Parathyroid adenoma (tissue), 2 donors: ENCODE measurements around the gene LHPP.

Source experiments
- H2AFZ ChIP-seq: fragments of 300-600 bp; sonication (generic); one replicate; pipeline ENCODE4 v1.7.0; 2017; ENCODE audit warnings: antibody characterized with exemption, mild to moderate bottlenecking
- H3K27ac ChIP-seq: fragments of 300-600 bp; sonication (generic); one replicate; pipeline ENCODE4 v1.7.0; 2017
- H3K27me3 ChIP-seq: fragments of 300-600 bp; sonication (generic); one replicate; pipeline ENCODE4 v1.7.0; 2017; ENCODE audit warnings: low read length; ENCODE audit not compliant: control insufficient read depth, insufficient read depth
- H3K36me3 ChIP-seq: fragments of 300-600 bp; sonication (generic); one replicate; pipeline ENCODE4 v1.7.0; 2017; ENCODE audit warnings: low read length; ENCODE audit not compliant: control insufficient read depth, insufficient read depth
- H3K4me1 ChIP-seq: fragments of 300-600 bp; sonication (generic); one replicate; pipeline ENCODE4 v1.7.0; 2017; ENCODE audit warnings: control low read depth
- H3K4me2 ChIP-seq: fragments of 300-600 bp; sonication (generic); one replicate; pipeline ENCODE4 v1.7.0; 2017; ENCODE audit warnings: low read length
- H3K4me3 ChIP-seq: fragments of 300-600 bp; sonication (generic); one replicate; pipeline ENCODE4 v1.7.0; 2017; ENCODE audit warnings: low read depth, low read length
- H3K79me2 ChIP-seq: fragments of 300-600 bp; sonication (generic); one replicate; pipeline ENCODE4 v1.7.0; 2017; ENCODE audit warnings: control low read depth
- H3K9ac ChIP-seq: fragments of 300-600 bp; sonication (generic); one replicate; pipeline ENCODE4 v1.7.0; 2017; ENCODE audit warnings: mild to moderate bottlenecking
- H3K9me3 ChIP-seq: fragments of 300-600 bp; sonication (generic); one replicate; pipeline ENCODE4 v1.7.0; 2017; ENCODE audit warnings: low read length; ENCODE audit not compliant: control insufficient read depth
- TF ChIP-seq, protein P1 (sequence below): fragments of 300-600 bp; sonication (generic); IDR thresholded peaks from one replicate; pipeline ENCODE4 v1.7.0; 2017; ENCODE audit warnings: antibody characterized with exemption, mild to moderate bottlenecking
- donor health status: primary hyperparathyroidism.

The LHPP gene

DNA sequence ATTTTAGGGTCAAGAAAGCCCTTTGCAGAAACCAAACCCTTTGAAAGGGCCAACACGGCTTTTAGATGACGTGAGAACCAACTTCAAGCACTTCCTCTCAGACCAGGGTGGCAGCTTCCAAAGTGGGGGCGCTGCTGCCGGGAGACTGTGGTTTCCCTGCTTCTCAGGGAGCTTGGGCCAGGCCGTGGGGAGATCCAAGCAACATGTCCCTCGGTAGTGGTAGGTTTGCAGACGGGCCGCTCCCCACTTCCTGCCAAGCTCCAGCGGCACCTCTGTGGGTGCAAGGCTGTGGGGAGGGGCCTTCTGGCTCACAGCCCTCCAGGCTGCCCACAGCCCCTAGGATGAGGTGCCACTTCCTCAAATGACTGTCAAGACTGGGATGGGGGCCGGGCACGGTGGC, 150.1 kb downstream of the LHPP start:
- no peak overlapping the region for H3K4me3 ChIP-seq
- peaks cover 20% of the 10 kb centered on the region for H3K4me1 ChIP-seq
- no peak overlapping the region for H2AFZ ChIP-seq
- no peak overlapping the region for H3K9ac ChIP-seq
- H3K27me3 ChIP-seq, result no peaks in the 10 kb centered on the region
- H3K79me2 ChIP-seq, result no peaks in the 10 kb centered on the region
- no peaks in the 10 kb centered on the region for H3K36me3 ChIP-seq
- no peak overlapping the region for H3K4me2 ChIP-seq
- H3K9me3 ChIP-seq, result no peaks in the 10 kb centered on the region
- TF ChIP-seq, protein P1, sequence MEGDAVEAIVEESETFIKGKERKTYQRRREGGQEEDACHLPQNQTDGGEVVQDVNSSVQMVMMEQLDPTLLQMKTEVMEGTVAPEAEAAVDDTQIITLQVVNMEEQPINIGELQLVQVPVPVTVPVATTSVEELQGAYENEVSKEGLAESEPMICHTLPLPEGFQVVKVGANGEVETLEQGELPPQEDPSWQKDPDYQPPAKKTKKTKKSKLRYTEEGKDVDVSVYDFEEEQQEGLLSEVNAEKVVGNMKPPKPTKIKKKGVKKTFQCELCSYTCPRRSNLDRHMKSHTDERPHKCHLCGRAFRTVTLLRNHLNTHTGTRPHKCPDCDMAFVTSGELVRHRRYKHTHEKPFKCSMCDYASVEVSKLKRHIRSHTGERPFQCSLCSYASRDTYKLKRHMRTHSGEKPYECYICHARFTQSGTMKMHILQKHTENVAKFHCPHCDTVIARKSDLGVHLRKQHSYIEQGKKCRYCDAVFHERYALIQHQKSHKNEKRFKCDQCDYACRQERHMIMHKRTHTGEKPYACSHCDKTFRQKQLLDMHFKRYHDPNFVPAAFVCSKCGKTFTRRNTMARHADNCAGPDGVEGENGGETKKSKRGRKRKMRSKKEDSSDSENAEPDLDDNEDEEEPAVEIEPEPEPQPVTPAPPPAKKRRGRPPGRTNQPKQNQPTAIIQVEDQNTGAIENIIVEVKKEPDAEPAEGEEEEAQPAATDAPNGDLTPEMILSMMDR, result no peak
- H3K27ac ChIP-seq, result peak overlapping the region; percentile 72

DNA sequence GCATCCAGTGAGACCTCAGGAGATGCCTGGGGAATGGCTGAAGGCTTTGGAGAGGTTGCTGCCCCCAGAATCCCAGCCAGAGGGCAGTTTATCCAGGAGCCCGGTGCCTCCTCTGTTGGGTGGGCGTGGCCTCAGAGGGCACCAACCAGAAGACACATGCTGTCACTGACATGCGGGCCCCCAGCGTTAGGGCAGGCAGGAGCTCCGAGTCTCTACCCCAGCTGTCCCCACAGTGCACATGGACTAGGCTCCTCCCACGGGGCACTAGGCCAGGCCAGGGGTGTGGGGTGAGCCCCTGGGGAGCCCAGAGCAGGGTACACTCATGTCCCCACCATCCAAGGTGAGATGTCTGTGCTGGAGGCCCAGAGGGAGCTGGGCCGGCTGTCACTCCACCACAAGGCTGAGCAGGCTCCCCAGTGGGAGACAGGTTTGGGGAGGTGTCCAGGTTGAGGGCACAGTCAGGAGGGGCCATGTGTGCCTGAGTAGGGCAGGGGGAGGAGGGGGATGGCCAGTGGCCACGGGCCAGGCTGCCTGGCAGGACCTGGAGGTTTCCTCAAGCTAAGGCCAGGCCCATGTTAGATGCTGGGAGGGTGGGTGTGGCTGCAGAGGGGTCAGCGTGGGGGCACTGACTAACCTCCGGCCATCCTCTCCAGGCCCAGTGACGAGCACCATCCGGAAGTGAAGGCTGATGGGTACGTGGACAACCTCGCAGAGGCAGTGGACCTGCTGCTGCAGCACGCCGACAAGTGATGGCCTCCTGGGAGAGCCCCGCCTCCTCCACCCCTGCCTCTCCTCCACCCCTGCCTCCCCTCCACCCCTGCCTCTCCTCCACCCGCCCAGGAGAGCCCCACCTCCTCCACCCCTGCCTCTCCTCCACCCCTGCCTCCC, 151.2 kb downstream of the LHPP start:
- no peak overlapping the region for H3K9ac ChIP-seq
- H2AFZ ChIP-seq, result peak overlapping the region; percentile 68
- peaks cover 20% of the 10 kb centered on the region for H3K4me1 ChIP-seq
- no peak overlapping the region for H3K4me2 ChIP-seq
- peak overlapping the region; percentile 72 for H3K27ac ChIP-seq
- no peaks in the 10 kb centered on the region for H3K79me2 ChIP-seq
- TF ChIP-seq, protein P1, result peak; percentile 34
- H3K27me3 ChIP-seq, result no peaks in the 10 kb centered on the region
- no peaks in the 10 kb centered on the region for H3K36me3 ChIP-seq
- no peaks in the 10 kb centered on the region for H3K9me3 ChIP-seq
- H3K4me3 ChIP-seq, result no peak overlapping the region

DNA sequence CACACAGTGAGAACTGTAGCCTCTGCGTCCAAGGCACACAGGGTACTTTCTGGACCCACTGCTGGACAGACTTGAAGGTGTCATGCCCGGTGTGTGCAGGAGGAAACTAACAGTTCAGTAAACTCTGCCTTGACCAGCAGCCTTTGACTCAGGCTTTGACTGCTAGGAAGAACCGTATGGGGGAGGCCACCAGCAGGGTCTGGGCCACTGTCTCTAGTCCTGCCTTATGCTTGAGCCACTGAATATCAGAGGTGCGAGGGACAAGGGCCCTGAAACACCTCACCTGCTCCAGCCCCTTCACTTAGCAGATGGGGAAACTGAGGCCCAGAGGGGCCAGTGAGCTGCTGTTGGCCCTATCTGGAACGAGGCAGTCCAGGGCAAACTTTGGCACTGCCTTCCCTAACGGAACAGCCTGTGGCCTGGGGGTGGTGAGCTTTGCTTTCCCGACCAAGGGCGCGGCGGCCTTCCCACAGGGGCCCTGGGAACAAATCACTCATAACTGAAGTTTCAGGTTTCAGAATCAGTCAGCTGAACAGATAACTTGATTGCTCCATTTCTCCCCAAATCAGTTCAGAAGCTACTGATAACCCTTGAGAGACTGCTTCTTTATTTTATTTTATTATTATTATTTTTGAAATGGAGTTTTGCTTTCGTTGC, 152.5 kb downstream of the LHPP start:
- H3K27ac ChIP-seq, result peak overlapping the region; percentile 54
- H3K4me3 ChIP-seq, result no peak overlapping the region
- H3K27me3 ChIP-seq, result no peaks in the 10 kb centered on the region
- H3K4me1 ChIP-seq, result peaks cover 20% of the 10 kb centered on the region
- H3K9ac ChIP-seq, result no peak overlapping the region
- no peaks in the 10 kb centered on the region for H3K9me3 ChIP-seq
- TF ChIP-seq, protein P1, result no peak
- H3K4me2 ChIP-seq, result no peak overlapping the region
- no peaks in the 10 kb centered on the region for H3K36me3 ChIP-seq
- no peaks in the 10 kb centered on the region for H3K79me2 ChIP-seq
- no peak overlapping the region for H2AFZ ChIP-seq

DNA sequence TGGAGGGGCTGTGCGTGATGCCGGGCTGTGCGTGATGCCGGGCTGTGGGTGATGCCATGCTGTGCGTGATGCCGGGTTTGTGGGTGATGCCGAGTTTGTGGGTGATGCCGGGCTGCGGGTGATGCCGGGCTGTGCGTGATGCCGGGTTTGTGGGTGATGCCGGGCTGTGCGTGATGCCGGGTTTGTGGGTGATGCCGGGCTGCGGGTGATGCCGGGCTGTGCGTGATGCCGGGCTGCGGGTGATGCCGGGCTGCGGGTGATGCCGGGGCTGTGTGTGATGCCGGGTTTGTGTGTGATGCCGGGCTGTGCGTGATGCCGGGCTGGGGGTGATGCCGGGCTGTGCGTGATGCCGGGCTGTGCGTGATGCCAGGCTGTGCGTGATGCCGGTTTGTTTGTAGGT, 153.6 kb downstream of the LHPP start:
- H3K27me3 ChIP-seq, result no peaks in the 10 kb centered on the region
- H3K27ac ChIP-seq, result no peak overlapping the region
- no peak overlapping the region for H3K4me3 ChIP-seq
- H3K9ac ChIP-seq, result no peak overlapping the region
- H3K9me3 ChIP-seq, result no peaks in the 10 kb centered on the region
- H2AFZ ChIP-seq, result no peak overlapping the region
- peaks cover 20% of the 10 kb centered on the region for H3K4me1 ChIP-seq
- TF ChIP-seq, protein P1, result no peak
- H3K79me2 ChIP-seq, result no peaks in the 10 kb centered on the region
- H3K4me2 ChIP-seq, result no peak overlapping the region
- no peaks in the 10 kb centered on the region for H3K36me3 ChIP-seq
